A673 (cell line): ENCODE data around the gene RNF220.

Experiments
- EZH2 ChIP-seq: fragments of 200-600 bp; sonication (generic); IDR thresholded peaks from 2 replicates; pipeline ENCODE4 v1.6.1; 2017; ENCODE audit warnings: borderline replicate concordance, low read depth, mild to moderate bottlenecking, mixed read lengths, antibody characterized with exemption, low read length; ENCODE audit not compliant: poor library complexity, severe bottlenecking
- TF ChIP-seq, protein P1 (sequence below): fragments of 300-800, 200-600 bp; sonication (generic); conservative IDR thresholded peaks from 2 replicates; pipeline ENCODE4 v1.5.1; 2017; ENCODE audit warnings: low read depth, mild to moderate bottlenecking, antibody characterized with exemption, low read length, moderate library complexity, mixed read lengths

DNA sequence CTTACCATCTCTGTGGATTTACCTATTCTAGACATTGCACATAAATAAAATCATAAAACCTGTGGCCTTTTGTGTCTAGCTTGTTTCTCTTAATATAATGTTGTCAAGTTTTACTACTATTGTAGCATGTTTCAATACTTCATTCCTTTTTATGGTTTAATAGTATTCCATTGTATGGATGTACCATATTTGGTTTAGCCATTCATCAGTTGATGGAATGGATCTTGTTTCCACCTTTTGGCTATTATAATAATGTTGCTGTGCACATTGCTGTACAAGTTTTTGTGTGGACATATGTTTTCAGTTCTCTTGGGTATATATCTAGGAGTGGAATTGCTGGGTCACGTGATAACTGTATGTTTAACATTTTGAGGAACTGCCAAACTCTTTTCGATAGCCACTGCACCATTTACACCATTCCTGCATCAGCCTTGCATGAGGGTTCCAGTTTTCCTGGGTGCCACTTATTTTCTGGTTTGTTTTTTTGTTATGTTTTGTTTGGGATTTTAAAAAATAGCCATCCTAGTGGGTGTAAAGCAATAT is 66.9 kb downstream of the RNF220 start:
- TF ChIP-seq EZH2 = no peak
- TF ChIP-seq, protein P1, sequence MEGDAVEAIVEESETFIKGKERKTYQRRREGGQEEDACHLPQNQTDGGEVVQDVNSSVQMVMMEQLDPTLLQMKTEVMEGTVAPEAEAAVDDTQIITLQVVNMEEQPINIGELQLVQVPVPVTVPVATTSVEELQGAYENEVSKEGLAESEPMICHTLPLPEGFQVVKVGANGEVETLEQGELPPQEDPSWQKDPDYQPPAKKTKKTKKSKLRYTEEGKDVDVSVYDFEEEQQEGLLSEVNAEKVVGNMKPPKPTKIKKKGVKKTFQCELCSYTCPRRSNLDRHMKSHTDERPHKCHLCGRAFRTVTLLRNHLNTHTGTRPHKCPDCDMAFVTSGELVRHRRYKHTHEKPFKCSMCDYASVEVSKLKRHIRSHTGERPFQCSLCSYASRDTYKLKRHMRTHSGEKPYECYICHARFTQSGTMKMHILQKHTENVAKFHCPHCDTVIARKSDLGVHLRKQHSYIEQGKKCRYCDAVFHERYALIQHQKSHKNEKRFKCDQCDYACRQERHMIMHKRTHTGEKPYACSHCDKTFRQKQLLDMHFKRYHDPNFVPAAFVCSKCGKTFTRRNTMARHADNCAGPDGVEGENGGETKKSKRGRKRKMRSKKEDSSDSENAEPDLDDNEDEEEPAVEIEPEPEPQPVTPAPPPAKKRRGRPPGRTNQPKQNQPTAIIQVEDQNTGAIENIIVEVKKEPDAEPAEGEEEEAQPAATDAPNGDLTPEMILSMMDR = no peak
